Vagina (tissue), 2 donors: ENCODE results near the gene TCF4. TPM values are rescaled to one million over a fixed set of nuclear protein-coding genes. Genes with fewer than 3 reads are reported as not detected.

Experiments
- DNase-seq, 2 donors: peaks; one replicate each; pipeline ENCODE4 v3.0.0-alpha.2; 2017; ENCODE audit errors: extremely low spot score in 2 of 2
- H3K27ac ChIP-seq: fragments of 200-600 bp; sonication (generic); one replicate; pipeline ENCODE4 v1.5.1; 2019
- H3K27me3 ChIP-seq: fragments of 200-600 bp; sonication (generic); one replicate; pipeline ENCODE4 v1.5.1; 2019
- H3K36me3 ChIP-seq, 2 donors: fragments of 200-600 bp; sonication (generic); one replicate each; pipeline ENCODE4 v1.5.1; 2017 to 2019
- H3K4me1 ChIP-seq: fragments of 200-600 bp; sonication (generic); one replicate; pipeline ENCODE4 v1.5.1; 2019
- H3K4me3 ChIP-seq, 2 donors: fragments of 200-600 bp; sonication (generic); 1 replicate in 1 of 2; 2 replicates in 1 of 2; pipeline ENCODE4 v1.5.1; 2016 to 2019
- H3K9me3 ChIP-seq: fragments of 200-600 bp; sonication (generic); one replicate; pipeline ENCODE4 v1.5.1; 2019
- POLR2A ChIP-seq, 2 donors: fragments of 450-650 bp; IDR thresholded peaks; one replicate each; pipeline ENCODE4 v1.6.1; 2017; ENCODE audit warnings: antibody characterized with exemption in 2 of 2, mild to moderate bottlenecking in 2 of 2, moderate library complexity in 2 of 2
- POLR2AphosphoS5 ChIP-seq, 2 donors: sonication (generic); formaldehyde crosslinking; IDR thresholded peaks; one replicate each; pipeline ENCODE4 v1.9.0; 2017; ENCODE audit warnings: antibody characterized with exemption in 2 of 2, mild to moderate bottlenecking in 2 of 2, low read depth in 1 of 2; ENCODE audit not compliant: insufficient read depth in 1 of 2
- intact Hi-C: fragments of 100-400 bp; cut with DNase I; formaldehyde crosslinking; loops from one replicate; pipeline ENCODE4 v1.15.1; 2023
- total RNA-seq: library from RNA; depleted of rRNA; stranded (reverse); fragments of >200 nt; gene quantifications from one replicate; pipeline ENCODE4 v1.2.3, GENCODE V29; 2016
- TF ChIP-seq, protein P1 (sequence below), 3 experiments: fragments of 450-650 bp in 2 of 3; fragments of 200-600 bp in 1 of 3; sonication (generic) in 1 of 3; IDR thresholded peaks; one replicate each; pipeline ENCODE4 v1.5.1; 2017 to 2019; ENCODE audit warnings: antibody characterized with exemption in 3 of 3, mild to moderate bottlenecking in 2 of 3, moderate library complexity in 2 of 3

TCF4 gene
- total RNA-seq, 1 donor from 2014 or later: 105 TPM

DNA sequence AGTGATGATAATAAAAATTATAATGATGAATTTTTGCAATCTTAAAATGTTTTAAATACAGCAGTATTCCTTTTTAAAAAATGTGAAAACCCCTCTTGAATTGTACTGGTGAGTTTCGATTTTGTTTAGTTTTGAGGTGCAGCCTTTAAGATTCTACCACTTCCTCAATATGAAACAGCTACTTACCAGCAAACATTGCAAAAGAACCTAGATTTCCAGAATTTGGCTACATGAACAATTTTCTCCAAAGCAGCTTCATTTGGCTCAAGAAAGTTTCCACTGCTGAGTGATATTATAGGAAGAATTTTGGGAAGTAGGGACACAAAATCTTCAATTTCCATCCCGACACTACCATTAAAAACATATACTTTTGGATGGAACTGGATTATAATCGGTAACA is 12.0 kb downstream of the TCF4 start:
- Histone ChIP-seq H3K27ac (no peak overlapping the region), H3K27me3 (no peaks in the 10 kb centered on the region), H3K4me1 (peaks cover 28% of the 10 kb centered on the region), H3K4me3 (no peak overlapping the region), H3K36me3 (no peaks in the 10 kb centered on the region), H3K9me3 (no peaks in the 10 kb centered on the region)
- TF ChIP-seq POLR2A (IDR thresholded peaks at IDR 0.05) (no peak), POLR2AphosphoS5 (IDR thresholded peaks at IDR 0.05; ENCODE audit: insufficient read depth in 1 of 2, low read depth in 1 of 2) (no peak)
- TF ChIP-seq, protein P1, sequence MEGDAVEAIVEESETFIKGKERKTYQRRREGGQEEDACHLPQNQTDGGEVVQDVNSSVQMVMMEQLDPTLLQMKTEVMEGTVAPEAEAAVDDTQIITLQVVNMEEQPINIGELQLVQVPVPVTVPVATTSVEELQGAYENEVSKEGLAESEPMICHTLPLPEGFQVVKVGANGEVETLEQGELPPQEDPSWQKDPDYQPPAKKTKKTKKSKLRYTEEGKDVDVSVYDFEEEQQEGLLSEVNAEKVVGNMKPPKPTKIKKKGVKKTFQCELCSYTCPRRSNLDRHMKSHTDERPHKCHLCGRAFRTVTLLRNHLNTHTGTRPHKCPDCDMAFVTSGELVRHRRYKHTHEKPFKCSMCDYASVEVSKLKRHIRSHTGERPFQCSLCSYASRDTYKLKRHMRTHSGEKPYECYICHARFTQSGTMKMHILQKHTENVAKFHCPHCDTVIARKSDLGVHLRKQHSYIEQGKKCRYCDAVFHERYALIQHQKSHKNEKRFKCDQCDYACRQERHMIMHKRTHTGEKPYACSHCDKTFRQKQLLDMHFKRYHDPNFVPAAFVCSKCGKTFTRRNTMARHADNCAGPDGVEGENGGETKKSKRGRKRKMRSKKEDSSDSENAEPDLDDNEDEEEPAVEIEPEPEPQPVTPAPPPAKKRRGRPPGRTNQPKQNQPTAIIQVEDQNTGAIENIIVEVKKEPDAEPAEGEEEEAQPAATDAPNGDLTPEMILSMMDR (IDR thresholded peaks at IDR 0.05): no peak
- intact Hi-C loops: no loop called here
- DNase-seq: no peak

DNA sequence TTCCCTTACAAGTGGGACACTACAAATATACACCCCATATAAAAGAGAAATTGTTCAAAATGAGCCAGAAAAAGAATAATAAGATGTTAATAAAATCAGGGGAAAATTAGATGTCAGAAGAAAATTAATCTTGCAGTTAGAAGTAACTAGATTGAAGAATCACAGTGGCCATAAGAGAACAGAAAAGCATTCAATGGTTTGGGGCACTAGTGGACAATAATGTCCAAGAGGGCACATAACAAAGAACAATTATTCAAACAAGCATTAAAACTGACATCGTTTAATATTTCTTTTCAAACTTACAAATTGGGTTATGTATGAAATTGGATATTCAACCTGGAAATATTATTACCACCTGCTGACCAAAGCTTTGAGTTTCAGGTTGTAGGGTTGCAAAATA is 12.9 kb downstream of the TCF4 start:
- DNase-seq: no peak
- Histone ChIP-seq H3K4me3 (no peak overlapping the region), H3K27ac (no peak overlapping the region), H3K36me3 (no peaks in the 10 kb centered on the region), H3K4me1 (peaks cover 22% of the 10 kb centered on the region), H3K9me3 (no peaks in the 10 kb centered on the region), H3K27me3 (no peaks in the 10 kb centered on the region)
- intact Hi-C loops: no loop called here
- TF ChIP-seq POLR2AphosphoS5 (IDR thresholded peaks at IDR 0.05; ENCODE audit: insufficient read depth in 1 of 2, low read depth in 1 of 2): no peak
- TF ChIP-seq, protein P1 (IDR thresholded peaks at IDR 0.05): no peak
- TF ChIP-seq POLR2A (IDR thresholded peaks at IDR 0.05): no peak

DNA sequence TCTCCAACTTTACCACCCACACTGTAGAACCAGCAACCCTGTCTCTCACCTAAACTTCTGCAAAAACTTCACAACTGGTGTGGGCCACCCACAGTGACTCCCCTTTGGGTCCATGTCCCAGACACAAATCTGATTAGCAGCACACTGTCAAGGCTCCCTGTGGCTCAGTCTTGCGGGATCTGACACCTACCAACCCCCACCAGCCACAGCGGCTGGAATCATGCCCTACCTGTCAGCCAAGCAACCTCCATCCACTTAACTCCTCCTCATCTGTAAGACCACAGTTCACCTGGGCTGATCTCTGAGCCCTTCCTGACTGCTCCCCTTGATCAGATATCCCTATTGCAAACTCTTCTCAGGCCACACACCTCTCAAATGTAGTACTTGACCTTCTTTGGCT is 14.6 kb downstream of the TCF4 start:
- H3K4me3 ChIP-seq: no peak overlapping the region
- H3K4me1 ChIP-seq: peaks cover 5% of the 10 kb centered on the region
- intact Hi-C loops: no loop called here
- TF ChIP-seq POLR2A (IDR thresholded peaks at IDR 0.05) (no peak), POLR2AphosphoS5 (IDR thresholded peaks at IDR 0.05; ENCODE audit: insufficient read depth in 1 of 2, low read depth in 1 of 2) (no peak)
- TF ChIP-seq, protein P1 (IDR thresholded peaks at IDR 0.05): no peak
- no peak for DNase-seq
- H3K36me3 ChIP-seq: no peaks in the 10 kb centered on the region
- H3K27me3 ChIP-seq: no peaks in the 10 kb centered on the region
- H3K27ac ChIP-seq: no peak overlapping the region
- no peaks in the 10 kb centered on the region for H3K9me3 ChIP-seq

DNA sequence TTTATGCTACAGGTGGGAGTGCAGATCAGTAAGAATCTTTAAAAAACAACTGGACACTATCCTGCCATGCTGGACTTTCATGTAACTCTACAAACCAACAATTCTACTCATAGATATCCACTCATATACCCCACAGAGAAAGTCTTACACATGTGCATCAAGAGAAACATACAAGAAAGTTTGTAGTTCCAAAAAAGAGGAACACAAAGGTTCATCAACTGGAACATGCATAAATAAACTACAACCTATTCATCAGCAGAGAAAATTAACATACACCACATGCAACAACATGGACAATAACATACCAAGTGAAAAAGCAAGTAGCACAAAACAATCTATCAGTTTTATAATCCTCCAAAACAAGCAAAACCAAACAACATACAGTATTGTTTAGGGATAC is 17.0 kb downstream of the TCF4 start:
- Histone ChIP-seq H3K4me1 (no peaks in the 10 kb centered on the region), H3K36me3 (no peaks in the 10 kb centered on the region), H3K4me3 (no peak overlapping the region), H3K27ac (no peak overlapping the region), H3K9me3 (no peaks in the 10 kb centered on the region), H3K27me3 (no peaks in the 10 kb centered on the region)
- intact Hi-C loops: no loop called here
- TF ChIP-seq, protein P1 (IDR thresholded peaks at IDR 0.05): no peak
- TF ChIP-seq POLR2AphosphoS5 (IDR thresholded peaks at IDR 0.05; ENCODE audit: insufficient read depth in 1 of 2, low read depth in 1 of 2): no peak
- no peak for TF ChIP-seq POLR2A (IDR thresholded peaks at IDR 0.05)
- no peak for DNase-seq

DNA sequence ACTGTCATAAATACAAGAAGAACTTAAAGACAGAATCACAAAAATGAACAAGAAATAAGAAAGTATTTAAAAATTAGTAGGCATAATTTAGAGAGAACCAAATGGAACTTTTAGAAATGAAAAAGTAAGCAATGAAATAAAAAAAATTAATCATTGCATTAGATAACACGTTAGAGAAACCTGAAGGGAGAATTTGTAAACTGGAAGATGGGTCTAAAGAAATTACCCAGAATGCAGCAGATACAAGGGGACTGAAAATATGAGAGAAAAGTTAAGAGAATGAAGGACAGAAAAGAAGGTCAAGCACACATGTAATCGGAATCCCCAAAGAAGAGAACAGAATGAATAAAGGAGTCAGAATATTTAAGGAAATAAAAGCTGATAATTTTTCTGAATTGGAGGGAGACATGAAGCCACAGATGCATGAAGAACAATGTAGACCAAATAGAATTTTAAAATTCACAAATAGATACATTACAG is 21.5 kb downstream of the TCF4 start:
- H3K36me3 ChIP-seq: no peaks in the 10 kb centered on the region
- H3K9me3 ChIP-seq: no peaks in the 10 kb centered on the region
- H3K4me1 ChIP-seq: no peaks in the 10 kb centered on the region
- H3K27ac ChIP-seq: no peak overlapping the region
- intact Hi-C loops: no loop called here
- no peaks in the 10 kb centered on the region for H3K27me3 ChIP-seq
- TF ChIP-seq POLR2AphosphoS5 (IDR thresholded peaks at IDR 0.05; ENCODE audit: insufficient read depth in 1 of 2, low read depth in 1 of 2): no peak
- TF ChIP-seq POLR2A (IDR thresholded peaks at IDR 0.05): no peak
- TF ChIP-seq, protein P1 (IDR thresholded peaks at IDR 0.05): no peak
- no peak overlapping the region for H3K4me3 ChIP-seq
- DNase-seq: no peak
